T-cell (primary cell): ENCODE results near the gene BTNL3. TPM values are rescaled to one million over a fixed set of nuclear protein-coding genes. Genes with fewer than 3 reads are reported as not detected.
"Not testable (repeated sequence)": the region's sequence is repeated elsewhere in the genome, so short reads cannot be mapped to it uniquely, and the experiment has no call there.

Experiments
- ATAC-seq, 4 experiments: fragments of 200-7000 bp in 3 of 4; fragments of 150-1000 bp in 1 of 4; cut with Tn5 transposase; replicated peaks in 1 of 4; 1 replicate in 3 of 4; 2 replicates in 1 of 4; pipeline ENCODE4 v1.10.0; 2021; ENCODE audit warnings: moderate library complexity in 3 of 4, mild to moderate bottlenecking in 2 of 4, moderate number of reproducible peaks in 1 of 4
- CTCF ChIA-PET, 2 donors: fragments of 300-600 bp; sonication (Branson Sonifier 250); formaldehyde crosslinking; loops; one replicate each; lab custom pipeline; 2022; ENCODE audit warnings: antibody characterized with exemption in 2 of 2; lab: Charles Lee
- POLR2A ChIA-PET, 2 donors: fragments of 300-600 bp; sonication (Branson Sonifier 250); formaldehyde crosslinking; loops; one replicate each; lab custom pipeline; 2022; ENCODE audit warnings: antibody characterized with exemption in 2 of 2; lab: Charles Lee
- DNase-seq, 35 experiments: peaks; one replicate each; pipeline versions ENCODE4 v3.0.0 to v3.0.0-alpha.2; 2013 to 2023
- H3K27ac ChIP-seq: one replicate; pipeline ENCODE4 v1.5.1; 2013; ENCODE audit warnings: low read length
- H3K27me3 ChIP-seq, 2 experiments: replicated peaks in 1 of 2; 1 replicate in 1 of 2; 2 replicates in 1 of 2; pipeline versions ENCODE4 v1.6.1 to v1.7.0; 2013; ENCODE audit warnings: low read length in 1 of 2, mixed read lengths in 1 of 2; ENCODE audit not compliant: control insufficient read depth in 2 of 2, insufficient read depth in 2 of 2; ENCODE audit errors: extremely low read depth in 1 of 2
- H3K36me3 ChIP-seq, 2 donors: 1 replicate in 1 of 2; 2 replicates in 1 of 2; pipeline versions ENCODE4 v1.6.1 to v1.7.0; 2013; ENCODE audit warnings: low read length in 1 of 2; ENCODE audit not compliant: control insufficient read depth in 2 of 2, insufficient read depth in 1 of 2; ENCODE audit errors: extremely low read depth in 1 of 2
- H3K4me1 ChIP-seq, 2 experiments: 1 replicate in 1 of 2; 2 replicates in 1 of 2; pipeline versions ENCODE4 v1.6.1 to v1.7.0; 2013; ENCODE audit warnings: low read length in 2 of 2, mixed read lengths in 1 of 2; ENCODE audit not compliant: insufficient read depth in 2 of 2, control insufficient read depth in 1 of 2; ENCODE audit errors: extremely low read depth in 1 of 2
- H3K4me3 ChIP-seq, 2 donors: 1 replicate in 1 of 2; 2 replicates in 1 of 2; pipeline versions ENCODE4 v1.5.1 to v1.7.0; 2013; ENCODE audit warnings: mild to moderate bottlenecking in 2 of 2, low read length in 1 of 2, moderate library complexity in 1 of 2; ENCODE audit not compliant: control insufficient read depth in 1 of 2; ENCODE audit errors: extremely low read depth in 1 of 2
- H3K9me3 ChIP-seq: 2 replicates; pipeline ENCODE4 v1.7.0; 2013
- H3K27ac Mint-ChIP-seq, 2 donors: one replicate each; pipeline ENCODE4 v1.8.0; 2020 to 2021; ENCODE audit warnings: mild to moderate bottlenecking in 2 of 2, mixed read lengths in 2 of 2
- H3K27me3 Mint-ChIP-seq, 2 donors: one replicate each; pipeline ENCODE4 v1.8.0; 2021 to 2022; ENCODE audit warnings: mixed read lengths in 2 of 2
- H3K36me3 Mint-ChIP-seq: one replicate; pipeline ENCODE4 v1.8.0; 2021; ENCODE audit warnings: mixed read lengths
- H3K4me1 Mint-ChIP-seq, 3 donors: one replicate each; pipeline ENCODE4 v1.8.0; 2020 to 2022; ENCODE audit warnings: mixed read lengths in 3 of 3, mild to moderate bottlenecking in 1 of 3
- H3K4me3 Mint-ChIP-seq, 3 donors: one replicate each; pipeline ENCODE4 v1.8.0; 2020 to 2022; ENCODE audit warnings: mild to moderate bottlenecking in 3 of 3, mixed read lengths in 3 of 3, moderate library complexity in 3 of 3
- H3K9me3 Mint-ChIP-seq, 3 donors: one replicate each; pipeline ENCODE4 v1.8.0; 2020 to 2022; ENCODE audit warnings: mixed read lengths in 3 of 3
- WGBS: methylation state at CpG from one replicate; pipeline ENCODE4 v1.1.5; 2013; ENCODE audit warnings: missing lambda C conversion rate; ENCODE audit not compliant: insufficient coverage; 5-methylcytosine and 5-hydroxymethylcytosine counted together
- total RNA-seq, 35 experiments: library from RNA in 6 of 35; stranded (reverse) in 6 of 35; fragments of 120-200 nt in 1 of 35; gene quantifications; one replicate each; pipeline versions ENCODE4 v1.2.1 to v1.2.4 and lab custom pipeline; 2013 to 2026

BTNL3 gene
- total RNA-seq, 5 donors from 2014 or later (not counting 1 experiment from before 2014, with no cell fraction given) = not detected

DNA sequence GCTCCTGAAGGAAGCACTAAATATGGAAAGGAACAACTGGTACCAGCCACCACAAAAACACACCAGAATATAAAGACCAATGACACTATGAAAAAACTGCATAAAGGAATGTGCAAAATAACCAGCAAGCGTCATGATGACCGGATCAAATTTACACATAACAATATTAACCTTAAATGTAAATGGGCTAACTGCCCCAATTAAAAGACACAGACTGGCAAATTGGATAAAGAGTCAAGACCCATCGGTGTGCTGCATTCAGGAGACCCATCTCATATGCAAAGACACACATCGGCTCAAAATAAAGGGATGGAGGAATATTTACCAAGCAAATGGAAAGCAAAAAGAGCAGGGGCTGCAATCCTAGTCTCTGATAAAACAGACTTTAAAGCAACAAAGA, 21.4 kb downstream of the BTNL3 start:
- no CpG with 5 or more reads among the region's 4 CpGs for WGBS
- H3K4me1 Mint-ChIP-seq, CTCF ChIA-PET, H3K9me3 Mint-ChIP-seq, H3K4me3 ChIP-seq, H3K9me3 ChIP-seq, H3K27ac Mint-ChIP-seq, H3K36me3 Mint-ChIP-seq, H3K4me1 ChIP-seq, H3K4me3 Mint-ChIP-seq, H3K36me3 ChIP-seq, ATAC-seq, POLR2A ChIA-PET, DNase-seq, H3K27ac ChIP-seq: not testable (repeated sequence)
- H3K27me3 Mint-ChIP-seq = peaks cover 23% of the 10 kb centered on the region in 2 donors
- H3K27me3 ChIP-seq = peaks cover 0 to 13% of the 10 kb centered on the region in 2 experiments

- POLR2A ChIA-PET, H3K36me3 ChIP-seq, H3K4me3 ChIP-seq: not testable (repeated sequence)
These were observed 26.0 kb downstream of the BTNL3 start for GRCh38 chr5:181014654-181015053.

GRCh38 chr5:181017448-181017847, 28.8 kb downstream of the BTNL3 start:
- H3K4me1 Mint-ChIP-seq, H3K4me3 Mint-ChIP-seq: not testable (repeated sequence)
- peaks cover 4 to 17% (median 10%) of the 10 kb centered on the region in 3 donors for H3K9me3 Mint-ChIP-seq

More at GRCh38 chr5:181014654-181015053, 26.0 kb downstream of the BTNL3 start:
- H3K27ac ChIP-seq, H3K9me3 ChIP-seq, H3K9me3 Mint-ChIP-seq, DNase-seq, H3K27ac Mint-ChIP-seq, CTCF ChIA-PET, H3K4me1 Mint-ChIP-seq, ATAC-seq, H3K27me3 ChIP-seq, H3K4me1 ChIP-seq, H3K4me3 Mint-ChIP-seq, H3K36me3 Mint-ChIP-seq: not testable (repeated sequence)
- H3K27me3 Mint-ChIP-seq = peaks cover 26 to 41% of the 10 kb centered on the region in 2 donors

GRCh38 chr5:181020688-181021087, 32.0 kb downstream of the BTNL3 start:
- H3K27me3 Mint-ChIP-seq = peaks cover 43 to 47% of the 10 kb centered on the region in 2 donors
- H3K4me1 ChIP-seq = no peaks in the 10 kb centered on the region
- H3K27ac ChIP-seq = no peak overlapping the region
- 100% methylated on average over 2 of the region's 3 CpGs for WGBS
- no peaks in the 10 kb centered on the region for H3K9me3 ChIP-seq
- POLR2A ChIA-PET = no interaction called here
- ATAC-seq (no peak), DNase-seq (no peak)
- H3K27ac Mint-ChIP-seq = no peak overlapping the region
- peaks cover 12 to 25% (median 16%) of the 10 kb centered on the region in 3 donors for H3K9me3 Mint-ChIP-seq
- H3K36me3 ChIP-seq = no peaks in the 10 kb centered on the region
- peaks cover 7% of the 10 kb centered on the region for H3K36me3 Mint-ChIP-seq
- peaks cover 0 to 21% of the 10 kb centered on the region in 2 experiments for H3K27me3 ChIP-seq
- no peak overlapping the region for H3K4me3 Mint-ChIP-seq
- no peaks in the 10 kb centered on the region for H3K4me1 Mint-ChIP-seq
- CTCF ChIA-PET = no interaction called here
- no peak overlapping the region for H3K4me3 ChIP-seq

More at GRCh38 chr5:181017448-181017847, 28.8 kb downstream of the BTNL3 start:
- H3K36me3 Mint-ChIP-seq, H3K9me3 ChIP-seq, H3K27ac Mint-ChIP-seq, CTCF ChIA-PET, H3K4me1 ChIP-seq, H3K27ac ChIP-seq, H3K36me3 ChIP-seq, ATAC-seq, POLR2A ChIA-PET, DNase-seq, H3K4me3 ChIP-seq, H3K27me3 ChIP-seq: not testable (repeated sequence)
- peaks cover 30 to 41% of the 10 kb centered on the region in 2 donors for H3K27me3 Mint-ChIP-seq
- WGBS = 67% methylated on average over 1 of the region's 3 CpGs

DNA sequence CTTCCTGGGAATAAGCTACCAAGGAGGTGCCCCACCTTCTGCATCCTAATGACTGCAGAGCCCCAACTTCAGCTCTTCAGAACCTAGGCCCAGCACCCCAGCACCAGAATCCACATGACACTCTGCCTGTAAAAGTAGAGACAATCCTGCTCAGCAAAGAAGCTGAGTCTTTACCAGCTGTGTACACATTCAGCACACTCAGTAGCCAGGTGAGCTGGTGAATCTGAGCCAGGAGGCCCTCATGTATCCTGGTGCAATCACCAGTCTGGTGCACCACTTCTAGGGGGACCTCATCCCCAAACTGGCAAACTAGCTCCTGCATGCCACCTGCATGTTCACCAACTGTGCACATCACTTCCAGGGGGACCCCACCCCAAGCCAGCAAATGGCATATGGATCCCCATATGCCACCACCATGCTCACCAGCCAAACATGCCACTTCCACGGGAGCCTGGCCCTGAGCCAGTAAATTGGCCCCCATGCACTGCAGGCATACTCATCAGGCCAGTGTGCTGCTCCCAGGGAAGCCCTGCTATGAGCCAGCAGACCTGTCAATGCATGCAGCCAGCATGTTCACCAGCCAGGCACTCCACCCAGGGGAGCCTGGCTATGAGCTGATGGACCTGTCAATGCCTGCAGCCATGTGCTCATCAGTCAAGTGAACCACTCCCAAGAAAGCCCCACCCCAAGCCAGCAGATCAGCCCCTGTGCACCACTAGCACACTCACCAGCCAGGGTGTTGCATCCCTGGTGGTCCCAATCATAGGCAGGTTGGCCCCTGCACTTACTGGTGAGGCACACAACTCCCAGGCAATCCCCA, 35.8 kb downstream of the BTNL3 start:
- H3K36me3 ChIP-seq = no peaks in the 10 kb centered on the region
- H3K9me3 ChIP-seq = no peaks in the 10 kb centered on the region
- DNase-seq (no peak), ATAC-seq (no peak)
- no peak overlapping the region for H3K27ac Mint-ChIP-seq
- no peak overlapping the region for H3K4me3 ChIP-seq
- peaks cover 0 to 30% of the 10 kb centered on the region in 2 experiments for H3K27me3 ChIP-seq
- POLR2A ChIA-PET = no interaction called here
- no peaks in the 10 kb centered on the region for H3K4me1 Mint-ChIP-seq
- H3K27me3 Mint-ChIP-seq = peaks cover 39 to 43% of the 10 kb centered on the region in 2 donors
- peaks cover 7% of the 10 kb centered on the region for H3K36me3 Mint-ChIP-seq
- 64% methylated on average over 1 of the region's 1 CpG for WGBS
- no peak overlapping the region for H3K4me3 Mint-ChIP-seq
- H3K4me1 ChIP-seq = no peaks in the 10 kb centered on the region
- H3K27ac ChIP-seq = no peak overlapping the region
- peaks cover 12 to 25% (median 16%) of the 10 kb centered on the region in 3 donors for H3K9me3 Mint-ChIP-seq
- CTCF ChIA-PET = no interaction called here

DNA sequence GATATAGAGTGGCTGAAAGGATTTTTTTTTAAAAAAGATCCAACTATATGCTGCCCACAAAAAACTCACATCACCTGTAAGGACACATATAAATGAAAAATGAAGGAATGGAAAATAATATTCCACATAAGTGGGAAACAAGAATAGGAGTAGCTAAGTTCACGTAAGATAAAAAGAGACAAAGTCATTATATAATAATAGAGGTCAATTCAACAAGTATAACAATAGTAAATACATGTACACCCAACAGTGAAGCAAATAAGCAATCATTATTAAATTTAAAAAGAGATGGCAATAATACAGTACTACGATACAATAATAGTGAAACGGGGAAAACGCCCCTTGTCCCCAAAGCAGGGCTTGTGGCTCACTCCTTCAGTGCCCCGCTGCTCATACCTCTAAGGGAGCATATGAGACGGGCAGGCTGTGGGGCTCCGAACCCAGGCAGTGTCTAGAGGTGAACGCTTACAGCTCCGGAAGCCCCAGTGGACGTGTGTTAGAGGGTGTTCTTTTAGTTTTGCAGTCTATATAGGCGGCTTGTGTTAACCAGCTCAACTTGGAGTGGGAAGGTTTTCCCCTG, 38.9 kb downstream of the BTNL3 start:
- ChIA-PET POLR2A (no interaction called here), CTCF (no interaction called here)
- H3K27me3 Mint-ChIP-seq = peaks cover 39 to 43% of the 10 kb centered on the region in 2 donors

More for the DNA sequence above, 38.9 kb downstream of the BTNL3 start:
- WGBS = 86% methylated on average over 3 of the region's 11 CpGs
- Histone ChIP-seq H3K27me3 (peaks cover 0 to 24% of the 10 kb centered on the region in 2 experiments), H3K4me3 (no peak overlapping the region), H3K9me3 (no peaks in the 10 kb centered on the region), H3K36me3 (no peaks in the 10 kb centered on the region), H3K27ac (no peak overlapping the region), H3K4me1 (no peaks in the 10 kb centered on the region)
- no peak for DNase-seq
- Mint-ChIP-seq H3K27ac (no peak overlapping the region), H3K36me3 (peaks cover 3% of the 10 kb centered on the region), H3K4me3 (no peak overlapping the region), H3K9me3 (peaks cover 5 to 11% (median 6%) of the 10 kb centered on the region in 3 donors), H3K4me1 (no peaks in the 10 kb centered on the region)
- ATAC-seq = no peak
